ENCODE measurements around the gene ASIC2.

The ASIC2 gene

GRCh38 chr17:33292981-33293867, at the start of gene ASIC2:
TSS of gene ASIC2 (minus strand) at chr17:33293295.
- peak; percentile 68 for DNase-seq

- peak; percentile 74 for DNase-seq
Observed at GRCh38 chr17:33342025-33342424, 48.9 kb upstream of the ASIC2 start.

GRCh38 chr17:33338242-33338641, 45.1 kb upstream of the ASIC2 start:
- no peak for DNase-seq

- DNase-seq: no peak
Observed at GRCh38 chr17:33335491-33336173, 42.5 kb upstream of the ASIC2 start.

- DNase-seq: no peak
Observed at GRCh38 chr17:33334703-33335102, 41.6 kb upstream of the ASIC2 start.

- no peak for DNase-seq
Observed at GRCh38 chr17:33330877-33331276, 37.8 kb upstream of the ASIC2 start.

GRCh38 chr17:33328129-33328528, 35.0 kb upstream of the ASIC2 start:
- DNase-seq: no peak

- DNase-seq: no peak
Observed at GRCh38 chr17:33324736-33325135, 31.6 kb upstream of the ASIC2 start.

- DNase-seq: no peak
Observed at GRCh38 chr17:33322063-33322462, 29.0 kb upstream of the ASIC2 start.

- no peak for DNase-seq
Observed at GRCh38 chr17:33318241-33318640, 25.1 kb upstream of the ASIC2 start.

GRCh38 chr17:33316746-33317145, 23.7 kb upstream of the ASIC2 start:
- DNase-seq: no peak

- DNase-seq: no peak
Observed at GRCh38 chr17:33310296-33310695, 17.2 kb upstream of the ASIC2 start.

GRCh38 chr17:33303254-33303653, 10.2 kb upstream of the ASIC2 start:
- DNase-seq: no peak

GRCh38 chr17:33302394-33302793, 9.3 kb upstream of the ASIC2 start:
- no peak for DNase-seq

- DNase-seq: no peak
Observed at GRCh38 chr17:33300241-33300640, 7.1 kb upstream of the ASIC2 start.

GRCh38 chr17:33299115-33299514, 6.0 kb upstream of the ASIC2 start:
- no peak for DNase-seq

GRCh38 chr17:33297643-33298042, 4.5 kb upstream of the ASIC2 start:
- no peak for DNase-seq

GRCh38 chr17:33294994-33295393, 1.9 kb upstream of the ASIC2 start:
- DNase-seq: no peak

- peak; percentile 59 for DNase-seq
Observed at GRCh38 chr17:33292201-33292980, 704 bp downstream of the ASIC2 start.

GRCh38 chr17:33291248-33292200, 1.6 kb downstream of the ASIC2 start:
- peak; percentile 62 for DNase-seq

GRCh38 chr17:33290253-33290652, 2.8 kb downstream of the ASIC2 start:
- DNase-seq: no peak

- peak; percentile 19 for DNase-seq
Observed at GRCh38 chr17:33288954-33289353, 4.1 kb downstream of the ASIC2 start.
